ENCODE results near the gene EXOC6B. TPM values are rescaled to one million over a fixed set of nuclear protein-coding genes. Genes with fewer than 3 reads are reported as not detected.

Gene EXOC6B
- total RNA-seq, 1 donor from 2014 or later = 32.4 TPM

DNA sequence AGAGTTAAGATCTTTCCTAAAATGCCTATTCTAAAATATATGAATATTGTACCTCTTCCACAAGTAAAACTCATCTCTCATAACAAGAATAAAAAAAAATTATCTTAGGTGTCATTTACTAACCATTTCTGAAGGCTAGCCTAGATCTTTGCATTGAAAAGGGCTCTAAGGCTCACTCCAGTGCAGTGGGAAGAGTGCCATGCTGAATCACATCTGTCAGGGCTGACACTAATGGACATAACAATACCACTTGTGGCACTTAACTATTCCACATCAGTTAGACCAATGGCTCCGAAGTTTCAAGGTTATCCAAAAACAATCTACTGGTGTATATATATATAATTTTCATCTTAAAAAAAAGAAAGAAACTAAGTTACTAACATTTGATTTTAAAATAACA, 130.2 kb downstream of the EXOC6B start:
- TF ChIP-seq, protein P1, sequence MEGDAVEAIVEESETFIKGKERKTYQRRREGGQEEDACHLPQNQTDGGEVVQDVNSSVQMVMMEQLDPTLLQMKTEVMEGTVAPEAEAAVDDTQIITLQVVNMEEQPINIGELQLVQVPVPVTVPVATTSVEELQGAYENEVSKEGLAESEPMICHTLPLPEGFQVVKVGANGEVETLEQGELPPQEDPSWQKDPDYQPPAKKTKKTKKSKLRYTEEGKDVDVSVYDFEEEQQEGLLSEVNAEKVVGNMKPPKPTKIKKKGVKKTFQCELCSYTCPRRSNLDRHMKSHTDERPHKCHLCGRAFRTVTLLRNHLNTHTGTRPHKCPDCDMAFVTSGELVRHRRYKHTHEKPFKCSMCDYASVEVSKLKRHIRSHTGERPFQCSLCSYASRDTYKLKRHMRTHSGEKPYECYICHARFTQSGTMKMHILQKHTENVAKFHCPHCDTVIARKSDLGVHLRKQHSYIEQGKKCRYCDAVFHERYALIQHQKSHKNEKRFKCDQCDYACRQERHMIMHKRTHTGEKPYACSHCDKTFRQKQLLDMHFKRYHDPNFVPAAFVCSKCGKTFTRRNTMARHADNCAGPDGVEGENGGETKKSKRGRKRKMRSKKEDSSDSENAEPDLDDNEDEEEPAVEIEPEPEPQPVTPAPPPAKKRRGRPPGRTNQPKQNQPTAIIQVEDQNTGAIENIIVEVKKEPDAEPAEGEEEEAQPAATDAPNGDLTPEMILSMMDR (IDR thresholded peaks at IDR 0.05) = no peak
- peaks cover 0 to 6% of the 10 kb centered on the region in 2 donors for H3K4me1 ChIP-seq
- H3K27ac ChIP-seq = no peak overlapping the region
- H3K4me3 ChIP-seq = no peak overlapping the region
- no peaks in the 10 kb centered on the region for H3K27me3 ChIP-seq
- peaks cover 0 to 5% of the 10 kb centered on the region in 2 donors for H3K36me3 ChIP-seq
- no peaks in the 10 kb centered on the region for H3K9me3 ChIP-seq
- intact Hi-C loops (cut with DNase I) = no loop called here
- DNase-seq (ENCODE audit: low spot score in 2 of 2) = no peak

DNA sequence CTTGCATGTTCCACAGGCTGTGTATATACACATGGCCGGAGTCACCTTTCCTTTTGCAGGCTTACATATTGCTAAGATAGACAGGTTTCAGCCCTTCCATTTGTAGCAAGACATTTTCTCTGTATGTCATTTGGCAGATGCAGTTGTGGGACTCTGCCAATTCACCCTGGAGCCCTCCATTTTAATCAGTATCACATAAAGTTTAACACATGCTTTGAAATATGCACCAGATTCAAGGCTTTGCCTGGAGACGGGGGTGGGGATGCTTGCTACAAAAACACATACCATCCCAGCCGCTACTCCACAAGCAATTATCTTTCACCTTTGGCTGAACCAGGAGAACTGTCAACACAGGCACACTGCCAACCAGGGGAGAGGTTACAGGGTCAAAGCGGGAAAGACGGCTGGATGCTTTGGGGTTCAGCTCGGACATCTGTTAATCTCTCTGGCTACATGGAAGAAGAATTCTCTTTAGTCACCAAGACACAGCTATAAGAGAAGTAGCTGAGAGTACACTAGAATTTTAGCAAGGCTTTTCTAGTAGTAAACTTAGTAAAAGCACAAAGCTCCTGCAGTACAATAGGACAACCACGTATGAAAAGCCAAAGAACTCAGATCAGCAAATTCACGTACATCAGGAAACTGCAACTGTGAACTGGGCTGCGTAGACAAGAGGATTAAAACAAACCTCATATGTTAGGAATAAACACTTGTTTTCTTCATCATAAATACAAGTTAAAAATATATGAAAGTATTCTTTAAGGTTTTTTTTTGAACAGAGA, 130.9 kb downstream of the EXOC6B start:
- intact Hi-C loops (cut with DNase I) = no loop called here
- Histone ChIP-seq H3K4me1 (peaks cover 0 to 6% of the 10 kb centered on the region in 2 donors), H3K9me3 (no peaks in the 10 kb centered on the region), H3K27ac (no peak overlapping the region), H3K36me3 (peaks cover 0 to 5% of the 10 kb centered on the region in 2 donors), H3K27me3 (no peaks in the 10 kb centered on the region), H3K4me3 (no peak overlapping the region)
- DNase-seq (ENCODE audit: low spot score in 2 of 2) = peak in 1 of 2 donors; percentile 61
- TF ChIP-seq, protein P1 (IDR thresholded peaks at IDR 0.05) = no peak

DNA sequence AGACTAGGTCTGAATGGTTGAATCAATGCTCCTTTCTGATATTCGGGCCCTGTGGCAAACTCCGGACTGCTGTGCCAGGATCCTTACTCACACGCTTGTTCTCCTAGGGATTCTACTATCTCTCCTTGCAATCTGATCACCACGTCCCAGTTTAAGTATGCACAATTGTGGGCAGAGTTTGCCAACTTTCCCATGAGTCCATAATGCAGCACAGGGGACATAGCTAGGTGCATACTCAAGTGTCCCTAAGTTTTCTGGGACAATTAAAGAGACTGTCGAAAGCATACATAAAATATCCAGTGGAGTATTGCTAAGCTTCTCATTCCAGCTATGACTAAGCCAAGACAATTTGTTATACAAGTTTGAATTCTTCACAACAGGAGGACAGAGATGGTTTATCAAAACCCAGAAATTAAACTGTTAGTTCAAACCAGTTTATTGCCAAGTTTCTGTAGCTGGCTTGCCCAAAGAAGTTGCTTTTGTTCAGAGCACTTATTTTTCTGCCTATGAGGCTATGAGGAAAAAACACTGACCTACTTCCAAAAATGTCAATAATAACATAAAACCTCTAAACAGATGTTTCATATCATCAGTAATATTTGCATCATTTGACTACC, 136.1 kb downstream of the EXOC6B start:
- peaks cover 0 to 1% of the 10 kb centered on the region in 2 donors for H3K4me1 ChIP-seq
- no peak overlapping the region for H3K27ac ChIP-seq
- no peaks in the 10 kb centered on the region for H3K9me3 ChIP-seq
- DNase-seq (ENCODE audit: low spot score in 2 of 2) = no peak
- TF ChIP-seq, protein P1 (IDR thresholded peaks at IDR 0.05) = no peak
- intact Hi-C loops (cut with DNase I) = no loop called here
- H3K36me3 ChIP-seq = no peaks in the 10 kb centered on the region
- no peak overlapping the region for H3K4me3 ChIP-seq
- no peaks in the 10 kb centered on the region for H3K27me3 ChIP-seq

DNA sequence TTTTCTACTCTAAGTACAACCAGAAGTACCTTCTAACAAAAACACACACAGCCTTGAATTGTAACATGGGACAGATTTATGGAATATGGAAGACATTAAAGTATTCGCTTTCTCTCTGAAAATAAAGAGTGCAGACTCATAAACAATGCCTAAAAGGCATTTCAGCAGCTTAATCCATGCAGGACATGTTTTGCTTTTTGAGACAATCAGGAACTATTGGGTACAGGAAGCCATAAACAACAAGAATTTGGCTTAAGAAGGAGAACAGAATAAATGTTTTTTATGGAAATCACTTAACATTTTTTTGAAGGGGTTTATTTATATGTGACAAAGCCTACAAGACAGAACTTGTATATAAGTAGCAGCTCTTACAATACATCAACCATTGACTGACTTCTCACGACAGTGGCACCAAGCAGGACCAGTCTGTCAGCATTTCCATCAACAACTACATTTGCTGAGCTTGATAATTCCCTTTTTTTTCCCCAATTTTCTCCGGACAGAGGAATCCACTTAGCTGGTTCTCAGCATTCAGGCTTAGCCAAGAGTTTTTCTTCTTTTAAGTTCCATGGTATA, 140.1 kb downstream of the EXOC6B start:
- Histone ChIP-seq H3K9me3 (no peaks in the 10 kb centered on the region), H3K36me3 (no peaks in the 10 kb centered on the region), H3K4me1 (no peaks in the 10 kb centered on the region), H3K27ac (no peak overlapping the region), H3K27me3 (no peaks in the 10 kb centered on the region), H3K4me3 (no peak overlapping the region)
- TF ChIP-seq, protein P1 (IDR thresholded peaks at IDR 0.05) = no peak
- DNase-seq (ENCODE audit: low spot score in 2 of 2) = no peak
- intact Hi-C loops (cut with DNase I) = no loop called here

DNA sequence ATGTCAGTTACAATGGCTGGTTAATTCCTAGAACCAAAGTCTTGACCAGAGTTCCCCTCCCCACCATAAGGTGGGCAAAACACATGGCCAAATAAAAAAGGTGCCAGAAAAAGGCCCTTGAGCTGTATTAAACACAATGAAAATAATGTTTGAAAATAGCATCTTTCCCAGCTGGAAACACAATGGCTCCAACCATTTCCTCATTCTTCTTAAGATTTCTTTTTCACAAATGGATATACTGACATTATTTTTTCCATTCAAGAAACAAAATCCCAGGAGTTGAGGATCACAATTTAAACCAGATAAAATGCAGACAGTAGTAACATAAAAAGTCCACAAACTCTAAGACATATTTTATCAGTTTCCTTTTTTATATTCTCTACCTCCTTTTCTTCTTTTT, 143.8 kb downstream of the EXOC6B start:
- Histone ChIP-seq H3K27ac (no peak overlapping the region), H3K4me1 (no peaks in the 10 kb centered on the region), H3K9me3 (no peaks in the 10 kb centered on the region), H3K4me3 (no peak overlapping the region), H3K36me3 (no peaks in the 10 kb centered on the region), H3K27me3 (no peaks in the 10 kb centered on the region)
- intact Hi-C loops (cut with DNase I) = no loop called here
- no peak for DNase-seq (ENCODE audit: low spot score in 2 of 2)
- TF ChIP-seq, protein P1 (IDR thresholded peaks at IDR 0.05) = no peak
